Measurements from ENCODE around the gene HAS3.

HAS3 gene

DNA sequence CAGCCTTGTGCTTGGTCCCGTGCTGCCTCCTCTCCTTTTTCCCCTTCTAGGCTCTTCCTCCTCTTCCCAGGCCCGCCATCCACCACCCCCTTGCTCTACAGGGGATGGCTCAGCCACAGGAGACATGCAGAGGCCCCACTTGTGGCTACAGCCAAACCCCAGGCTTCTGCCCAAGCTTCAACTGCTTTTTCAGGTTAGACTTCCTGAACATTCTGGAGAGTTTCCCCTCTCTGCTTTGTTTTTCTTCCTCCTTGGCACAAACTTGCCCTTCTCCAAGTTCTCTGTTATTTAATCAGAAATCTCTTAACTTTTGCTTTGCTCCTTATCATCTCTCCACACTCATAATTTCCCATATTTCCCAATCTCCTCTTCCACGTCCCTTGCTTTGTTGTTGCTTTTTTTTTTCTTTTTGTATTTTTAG, 18.3 kb upstream of the HAS3 start:
- H3K79me2 ChIP-seq (ENCODE audit: control insufficient read depth, low read length) = no peaks in the 10 kb centered on the region
- H3K36me3 ChIP-seq (ENCODE audit: control insufficient read depth, low read length) = no peaks in the 10 kb centered on the region
- no peaks in the 10 kb centered on the region for H3K27me3 ChIP-seq (ENCODE audit: control insufficient read depth, low read length)
- no peaks in the 10 kb centered on the region for H3K4me1 ChIP-seq (ENCODE audit: control insufficient read depth, low read length)
- H3F3A ChIP-seq (ENCODE audit: control insufficient read depth, insufficient read depth) = no peaks in the 10 kb centered on the region
- no peak overlapping the region for H3K4me2 ChIP-seq (ENCODE audit: low read length)
- H3K9me2 ChIP-seq (replicated peaks; ENCODE audit: control insufficient read depth, low read length) = no peaks in the 10 kb centered on the region
- no peaks in the 10 kb centered on the region for H4K20me1 ChIP-seq (ENCODE audit: control insufficient read depth, insufficient read depth, low read depth, low read length)
- H3K4me3 ChIP-seq (ENCODE audit: low read length) = no peak overlapping the region
- TF ChIP-seq CTCF (IDR thresholded peaks at IDR 0.05; ENCODE audit: low read depth, low read length, poor library complexity, severe bottlenecking) = no peak
- no peak for TF ChIP-seq EZH2phosphoT487 (IDR thresholded peaks at IDR 0.05; ENCODE audit: borderline replicate concordance, low read length)
- H3K27ac ChIP-seq (ENCODE audit: low read depth, low read length) = no peak overlapping the region
- H3K9me3 ChIP-seq (ENCODE audit: control insufficient read depth, insufficient read depth, low read length) = no peaks in the 10 kb centered on the region

GRCh38 chr16:69088684-69089083, 16.8 kb upstream of the HAS3 start:
- Histone ChIP-seq H3K4me2 (ENCODE audit: low read length) (no peak overlapping the region), H3K27ac (ENCODE audit: low read depth, low read length) (no peak overlapping the region), H3K9me2 (replicated peaks; ENCODE audit: control insufficient read depth, low read length) (no peaks in the 10 kb centered on the region)

GRCh38 chr16:69089091-69089910, 16.2 kb upstream of the HAS3 start:
- Histone ChIP-seq H3K4me3 (ENCODE audit: low read length) (no peak overlapping the region), H3K9me3 (ENCODE audit: control insufficient read depth, insufficient read depth, low read length) (no peaks in the 10 kb centered on the region), H3K9me2 (replicated peaks; ENCODE audit: control insufficient read depth, low read length) (no peaks in the 10 kb centered on the region), H3K27me3 (ENCODE audit: control insufficient read depth, low read length) (no peaks in the 10 kb centered on the region), H3F3A (ENCODE audit: control insufficient read depth, insufficient read depth) (no peaks in the 10 kb centered on the region), H3K36me3 (ENCODE audit: control insufficient read depth, low read length) (no peaks in the 10 kb centered on the region), H3K4me2 (ENCODE audit: low read length) (no peak overlapping the region), H3K27ac (ENCODE audit: low read depth, low read length) (no peak overlapping the region), H3K79me2 (ENCODE audit: control insufficient read depth, low read length) (no peaks in the 10 kb centered on the region), H4K20me1 (ENCODE audit: control insufficient read depth, insufficient read depth, low read depth, low read length) (no peaks in the 10 kb centered on the region), H3K4me1 (ENCODE audit: control insufficient read depth, low read length) (no peaks in the 10 kb centered on the region)
- TF ChIP-seq EZH2phosphoT487 (IDR thresholded peaks at IDR 0.05; ENCODE audit: borderline replicate concordance, low read length) (no peak), CTCF (IDR thresholded peaks at IDR 0.05; ENCODE audit: low read depth, low read length, poor library complexity, severe bottlenecking) (no peak)

More at GRCh38 chr16:69088684-69089083, 16.8 kb upstream of the HAS3 start:
- Histone ChIP-seq H3K4me3 (ENCODE audit: low read length) (no peak overlapping the region), H4K20me1 (ENCODE audit: control insufficient read depth, insufficient read depth, low read depth, low read length) (no peaks in the 10 kb centered on the region), H3K27me3 (ENCODE audit: control insufficient read depth, low read length) (no peaks in the 10 kb centered on the region), H3K9me3 (ENCODE audit: control insufficient read depth, insufficient read depth, low read length) (no peaks in the 10 kb centered on the region), H3K4me1 (ENCODE audit: control insufficient read depth, low read length) (no peaks in the 10 kb centered on the region), H3K36me3 (ENCODE audit: control insufficient read depth, low read length) (no peaks in the 10 kb centered on the region), H3F3A (ENCODE audit: control insufficient read depth, insufficient read depth) (no peaks in the 10 kb centered on the region), H3K79me2 (ENCODE audit: control insufficient read depth, low read length) (no peaks in the 10 kb centered on the region)
- TF ChIP-seq CTCF (IDR thresholded peaks at IDR 0.05; ENCODE audit: low read depth, low read length, poor library complexity, severe bottlenecking) (no peak), EZH2phosphoT487 (IDR thresholded peaks at IDR 0.05; ENCODE audit: borderline replicate concordance, low read length) (no peak)
